Osteoblast (primary cell): Measurements from ENCODE around the gene RNF34. TPM values are rescaled to one million over a fixed set of nuclear protein-coding genes. Genes with fewer than 3 reads are reported as not detected.
A peak's percentile ranks its signal among the peaks of the same experiment; 100 is the strongest.

Experiments used
- DNase-seq: peaks from one replicate; pipeline ENCODE4 v3.0.0; 2011; ENCODE audit warnings: low spot score, mixed read lengths; ENCODE audit not compliant: insufficient read length; ENCODE audit errors: missing footprints
- H2AFZ ChIP-seq: 2 replicates; pipeline ENCODE4 v1.6.0; 2011; ENCODE audit warnings: mild to moderate bottlenecking, low read length
- H3K27ac ChIP-seq: 2 replicates; pipeline ENCODE4 v1.5.1; 2011; ENCODE audit warnings: mild to moderate bottlenecking, low read depth, low read length, moderate library complexity
- H3K27me3 ChIP-seq: 2 replicates; pipeline ENCODE4 v1.6.0; 2012; ENCODE audit warnings: mild to moderate bottlenecking, control low read depth, inconsistent platforms, low read length, moderate library complexity; ENCODE audit not compliant: insufficient read depth
- H3K36me3 ChIP-seq: 2 replicates; pipeline ENCODE4 v1.5.1; 2011; ENCODE audit warnings: mild to moderate bottlenecking, low read length, control low read depth, moderate library complexity; ENCODE audit not compliant: insufficient read depth
- H3K4me1 ChIP-seq: 2 replicates; pipeline ENCODE4 v1.5.1; 2011; ENCODE audit warnings: mild to moderate bottlenecking, low read length, control low read depth, moderate library complexity; ENCODE audit not compliant: insufficient read depth
- H3K4me2 ChIP-seq: 2 replicates; pipeline ENCODE4 v1.6.0; 2011; ENCODE audit warnings: mild to moderate bottlenecking, low read length; ENCODE audit not compliant: insufficient read depth
- H3K4me3 ChIP-seq: fragments of 200-600 bp; sonication (generic); 3 replicates; pipeline ENCODE4 v1.5.1; 2012; ENCODE audit warnings: mild to moderate bottlenecking, low read length, inconsistent platforms; ENCODE audit not compliant: insufficient read depth
- H3K79me2 ChIP-seq: 2 replicates; pipeline ENCODE4 v1.6.0; 2012; ENCODE audit warnings: mild to moderate bottlenecking, low read length, control low read depth, inconsistent platforms; ENCODE audit not compliant: insufficient read depth
- H3K9me3 ChIP-seq: 2 replicates; pipeline ENCODE4 v1.5.1; 2011; ENCODE audit warnings: low read depth, low read length, control low read depth
- H4K20me1 ChIP-seq: 2 replicates; pipeline ENCODE4 v1.6.0; 2012; ENCODE audit warnings: mild to moderate bottlenecking, low read length, control low read depth; ENCODE audit not compliant: insufficient read depth
- CTCF ChIP-seq: IDR thresholded peaks from 2 replicates; pipeline ENCODE4 v1.5.1; 2011; ENCODE audit warnings: mild to moderate bottlenecking, low read depth, low read length, moderate library complexity; ENCODE audit errors: extremely low read depth
- total RNA-seq: library from RNA; depleted of rRNA; stranded (reverse); fragments of >200 nt; gene quantifications from 2 replicates; pipeline ENCODE4 v1.2.3, GENCODE V29; 2012

Gene RNF34
- total RNA-seq, 1 donor: 41.6 TPM

GRCh38 chr12:121467638-121468498 lies 68.0 kb downstream of the RNF34 start:
- Histone ChIP-seq H3K27me3 (no peaks in the 10 kb centered on the region), H3K27ac (no peak overlapping the region), H3K9me3 (no peaks in the 10 kb centered on the region), H3K4me3 (peak overlapping the region; percentile 70), H3K4me1 (peaks cover 8% of the 10 kb centered on the region), H3K4me2 (peak overlapping the region; percentile 76), H3K79me2 (peaks cover 26% of the 10 kb centered on the region), H4K20me1 (peaks cover 17% of the 10 kb centered on the region), H3K36me3 (no peaks in the 10 kb centered on the region), H2AFZ (peak overlapping the region; percentile 29)
- TF ChIP-seq CTCF: no peak
- peak; percentile 65 for DNase-seq

- Histone ChIP-seq H3K36me3 (no peaks in the 10 kb centered on the region), H4K20me1 (peaks cover 17% of the 10 kb centered on the region), H3K79me2 (peaks cover 26% of the 10 kb centered on the region), H3K27me3 (no peaks in the 10 kb centered on the region), H3K27ac (no peak overlapping the region), H3K9me3 (no peaks in the 10 kb centered on the region), H2AFZ (no peak overlapping the region), H3K4me1 (peaks cover 8% of the 10 kb centered on the region), H3K4me2 (no peak overlapping the region), H3K4me3 (no peak overlapping the region)
- no peak for DNase-seq
- no peak for TF ChIP-seq CTCF
Observed at GRCh38 chr12:121468499-121468801, 68.5 kb downstream of the RNF34 start.

- H2AFZ ChIP-seq: no peak overlapping the region
- H3K4me1 ChIP-seq: peaks cover 6% of the 10 kb centered on the region
- peaks cover 5% of the 10 kb centered on the region for H3K79me2 ChIP-seq
- H3K36me3 ChIP-seq: no peaks in the 10 kb centered on the region
- H4K20me1 ChIP-seq: peaks cover 4% of the 10 kb centered on the region
- H3K27ac ChIP-seq: no peak overlapping the region
- no peak overlapping the region for H3K4me2 ChIP-seq
- no peak overlapping the region for H3K4me3 ChIP-seq
- H3K27me3 ChIP-seq: no peaks in the 10 kb centered on the region
- no peak for TF ChIP-seq CTCF
- no peak for DNase-seq
- no peaks in the 10 kb centered on the region for H3K9me3 ChIP-seq
Observed at GRCh38 chr12:121470751-121471150, 70.8 kb downstream of the RNF34 start.

GRCh38 chr12:121472150-121472905 lies 72.4 kb downstream of the RNF34 start:
- H2AFZ ChIP-seq: no peak overlapping the region
- no peak overlapping the region for H3K27ac ChIP-seq
- TF ChIP-seq CTCF: no peak
- no peaks in the 10 kb centered on the region for H3K79me2 ChIP-seq
- H3K27me3 ChIP-seq: no peaks in the 10 kb centered on the region
- DNase-seq: no peak
- no peak overlapping the region for H3K4me3 ChIP-seq
- no peak overlapping the region for H3K4me2 ChIP-seq
- no peaks in the 10 kb centered on the region for H3K9me3 ChIP-seq
- H3K36me3 ChIP-seq: no peaks in the 10 kb centered on the region
- no peaks in the 10 kb centered on the region for H3K4me1 ChIP-seq
- peaks cover 4% of the 10 kb centered on the region for H4K20me1 ChIP-seq
